ENCODE results near the gene KLHDC3. TPM values are rescaled to one million over a fixed set of nuclear protein-coding genes. Genes with fewer than 3 reads are reported as not detected.

The KLHDC3 gene
- total and polyA plus RNA-seq, 2 of the 8 experiments (the other 6 are each of a cell fraction or from before 2014, with no cell fraction given), result 181 to 203 TPM

- TF ChIP-seq ATF2 (IDR thresholded peaks at IDR 0.05; ENCODE audit: low read length), result no peak
- TF ChIP-seq SAP30 (IDR thresholded peaks at IDR 0.05; ENCODE audit: insufficient read depth, insufficient replicate concordance, low read length), result no peak
Measured at GRCh38 chr6:43019152-43019551, 5.1 kb downstream of the KLHDC3 start (continued).

All from H1 (cell line).